GM12878 (cell line): ENCODE data around the gene ANKRD53. TPM values are rescaled to one million over a fixed set of nuclear protein-coding genes. Genes with fewer than 3 reads are reported as not detected.

Experiments
- ATAC-seq: fragments of 200-7000 bp; cut with Tn5 transposase; 3 replicates; pipeline ENCODE4 v1.9.1; 2020; ENCODE audit warnings: mild to moderate bottlenecking, moderate library complexity
- BruUV-seq: library from RNA; stranded (reverse); fragments of 400-500 nt; replicated peaks from 2 replicates; lab custom pipeline; 2021; lab: Mats Ljungman, UMichigan
- CTCF ChIA-PET: fragments of 300-600 bp; sonication (Branson Sonifier 250); formaldehyde crosslinking; extraction: SDS; loops from one replicate; lab custom pipeline; 2021; ENCODE audit warnings: inconsistent platforms; lab: Yijun Ruan, JAX
- POLR2A ChIA-PET: fragments of 350-600 bp; formaldehyde crosslinking; extraction: SDS; loops from one replicate; lab custom pipeline; 2021; ENCODE audit warnings: inconsistent platforms; lab: Charles Lee
- RAD21 ChIA-PET: fragments of 300-600 bp; sonication (Branson Sonifier 250); formaldehyde crosslinking; loops from one replicate; lab custom pipeline; 2023; ENCODE audit warnings: antibody characterized with exemption; ENCODE audit not compliant: unreplicated experiment; lab: Charles Lee
- SMC1A ChIA-PET: fragments of 300-600 bp; sonication (Branson Sonifier 250); formaldehyde crosslinking; loops from one replicate; lab custom pipeline; 2023; ENCODE audit not compliant: unreplicated experiment, uncharacterized antibody; lab: Charles Lee
- DNase-seq: peaks from one replicate; pipeline ENCODE4 v3.0.0-alpha.2; 2011; ENCODE audit warnings: low read depth, low spot score
- FAIRE-seq: peaks from 3 replicates; lab custom pipeline; 2011; peaks lifted over from hg19 to GRCh38; lab: Jason Lieb, UNC
- H2AFZ ChIP-seq: 2 replicates; pipeline ENCODE4 v1.6.0; 2011; ENCODE audit warnings: low read depth, low read length, control low read depth; ENCODE audit not compliant: control insufficient read depth
- H3K27ac ChIP-seq: 2 replicates; pipeline ENCODE4 v1.5.1; 2011; ENCODE audit warnings: control low read depth; ENCODE audit not compliant: control insufficient read depth, insufficient read depth
- H3K27me3 ChIP-seq, 2 experiments: replicated peaks in 1 of 2; 2 replicates each; pipeline versions ENCODE4 v1.6.0 to v1.6.1; 2011; ENCODE audit warnings: low read length in 1 of 2; ENCODE audit not compliant: control insufficient read depth in 2 of 2, insufficient read depth in 2 of 2
- H3K36me3 ChIP-seq, 2 experiments: 2 replicates each; pipeline ENCODE4 v1.5.1; 2011; ENCODE audit warnings: low read length in 1 of 2; ENCODE audit not compliant: control insufficient read depth in 2 of 2, insufficient read depth in 2 of 2
- H3K4me1 ChIP-seq: 2 replicates; pipeline ENCODE4 v1.6.1; 2011; ENCODE audit warnings: mild to moderate bottlenecking, low read length, moderate library complexity, mixed read lengths; ENCODE audit not compliant: control insufficient read depth, insufficient read depth
- H3K4me2 ChIP-seq: 2 replicates; pipeline ENCODE4 v1.6.0; 2011; ENCODE audit warnings: control low read depth; ENCODE audit not compliant: control insufficient read depth, insufficient read depth
- H3K4me3 ChIP-seq: fragments of 200-600 bp; sonication (generic); 2 replicates; pipeline ENCODE4 v1.5.1; 2016
- H3K79me2 ChIP-seq: 2 replicates; pipeline ENCODE4 v1.6.0; 2011; ENCODE audit warnings: low read length; ENCODE audit not compliant: control insufficient read depth, insufficient read depth
- H3K9ac ChIP-seq: 2 replicates; pipeline ENCODE4 v1.8.0; 2011; ENCODE audit warnings: low read length, control low read depth, mixed read lengths; ENCODE audit not compliant: control insufficient read depth, insufficient read depth
- H3K9me3 ChIP-seq: replicated peaks from 3 replicates; pipeline ENCODE4 v1.5.1; 2011; ENCODE audit warnings: mild to moderate bottlenecking, low read length; ENCODE audit not compliant: control insufficient read depth, insufficient read depth
- H4K20me1 ChIP-seq: 2 replicates; pipeline ENCODE4 v1.6.0; 2011; ENCODE audit not compliant: control insufficient read depth, insufficient read depth
- ASH2L ChIP-seq: fragments of 300-600, 200-600 bp; sonication (generic); IDR thresholded peaks from 2 replicates; pipeline ENCODE4 v1.6.1; 2017; ENCODE audit warnings: low read depth, mild to moderate bottlenecking, borderline replicate concordance
- BACH1 ChIP-seq: fragments of 450-650 bp; IDR thresholded peaks from 2 replicates; pipeline ENCODE4 v1.6.1; 2017; ENCODE audit warnings: mild to moderate bottlenecking, borderline replicate concordance
- IKZF2 ChIP-seq, 2 experiments: fragments of 450-650 bp; IDR thresholded peaks; 2 replicates each; pipeline ENCODE4 v1.6.1; 2017; ENCODE audit warnings: mild to moderate bottlenecking in 2 of 2, moderate library complexity in 2 of 2
- MAX ChIP-seq: IDR thresholded peaks from 2 replicates; pipeline ENCODE4 v1.6.1; 2012; ENCODE audit warnings: low read depth, low read length, improper control_type of control experiment
- MTA3 ChIP-seq: IDR thresholded peaks from 2 replicates; pipeline ENCODE4 v1.6.1; 2012; ENCODE audit warnings: low read length, inconsistent platforms, borderline replicate concordance
- MYB ChIP-seq: fragments of 150-350 bp; IDR thresholded peaks from 2 replicates; pipeline ENCODE4 v1.6.1; 2014; ENCODE audit warnings: mild to moderate bottlenecking, low read depth, low read length, borderline replicate concordance
- NFXL1 ChIP-seq: fragments of 450-650 bp; IDR thresholded peaks from 2 replicates; pipeline ENCODE4 v1.6.1; 2017; ENCODE audit warnings: antibody characterized with exemption, mild to moderate bottlenecking, borderline replicate concordance
- SKIL ChIP-seq: fragments of 450-650 bp; IDR thresholded peaks from 2 replicates; pipeline ENCODE4 v1.6.1; 2017; ENCODE audit warnings: mild to moderate bottlenecking, low read depth, inconsistent platforms; ENCODE audit not compliant: poor library complexity, severe bottlenecking
- SMAD1 ChIP-seq: fragments of 450-650 bp; IDR thresholded peaks from 2 replicates; pipeline ENCODE4 v1.6.1; 2018; ENCODE audit warnings: mild to moderate bottlenecking, low read depth; ENCODE audit not compliant: partially characterized antibody
- WGBS: methylation state at CpG from one replicate; pipeline ENCODE4 v1.1.6; 2016; ENCODE audit warnings: low lambda C conversion rate; ENCODE audit not compliant: insufficient replicate concordance, insufficient coverage; ENCODE audit errors: missing lambda C conversion rate; 5-methylcytosine and 5-hydroxymethylcytosine counted together
- in situ Hi-C: fragments of 300-500 bp; cut with MboI; formaldehyde crosslinking; loops from 9 replicates; pipeline ENCODE4 v1.14.3; 2018; ENCODE audit warnings: mixed read lengths
- intact Hi-C: fragments of 100-400 bp; cut with micrococcal nuclease; formaldehyde crosslinking; loops from one replicate; pipeline ENCODE4 v1.14.2; 2022; ENCODE audit not compliant: unreplicated experiment
- polyA plus RNA-seq, 11 experiments: library from polyadenylated mRNA; depleted of rRNA in 4 of 11; unstranded in 6 of 11; stranded (reverse) in 5 of 11; fragments of >200 nt; fragmentation: Nextera tagmentation in 4 of 11; fragmentation: Illumina TruSeq in 1 of 11; extraction: Ambion mirVana in 4 of 11; extraction: Trizol in 1 of 11; gene quantifications; 1 replicate in 1 of 11; 2 replicates in 10 of 11; pipeline versions ENCODE4 v1.2.1 to v1.2.3, GENCODE V29; 2011 to 2016; ENCODE audit warnings: inconsistent platforms in 2 of 11, missing spikeins in 2 of 11, low read depth in 1 of 11
- total RNA-seq, 4 experiments: library from RNA; depleted of rRNA in 3 of 4; stranded (reverse); fragments of >200 nt in 3 of 4; fragmentation: Illumina TruSeq in 1 of 4; extraction: Trizol in 1 of 4; gene quantifications; 2 replicates each; pipeline versions ENCODE4 v1.2.1 to v1.2.3, GENCODE V29; 2013 to 2021
- TF ChIP-seq, protein P1 (sequence below): fragments of 450-650 bp; IDR thresholded peaks from 2 replicates; pipeline ENCODE4 v1.6.1; 2017; ENCODE audit warnings: mild to moderate bottlenecking, moderate library complexity
- TF ChIP-seq, protein P2 (sequence below): IDR thresholded peaks from 2 replicates; pipeline ENCODE4 v1.6.1; 2012; ENCODE audit warnings: mild to moderate bottlenecking, low read depth, low read length
- TF ChIP-seq, protein P3 (sequence below): fragments of 450-650 bp; IDR thresholded peaks from 2 replicates; pipeline ENCODE4 v1.6.1; 2017; ENCODE audit warnings: mild to moderate bottlenecking

The ANKRD53 gene
- total and polyA plus RNA-seq, 10 of the 15 experiments (the other 5 are each of a cell fraction or from before 2014, with no cell fraction given) = 0.04 TPM; not detected in 8

DNA sequence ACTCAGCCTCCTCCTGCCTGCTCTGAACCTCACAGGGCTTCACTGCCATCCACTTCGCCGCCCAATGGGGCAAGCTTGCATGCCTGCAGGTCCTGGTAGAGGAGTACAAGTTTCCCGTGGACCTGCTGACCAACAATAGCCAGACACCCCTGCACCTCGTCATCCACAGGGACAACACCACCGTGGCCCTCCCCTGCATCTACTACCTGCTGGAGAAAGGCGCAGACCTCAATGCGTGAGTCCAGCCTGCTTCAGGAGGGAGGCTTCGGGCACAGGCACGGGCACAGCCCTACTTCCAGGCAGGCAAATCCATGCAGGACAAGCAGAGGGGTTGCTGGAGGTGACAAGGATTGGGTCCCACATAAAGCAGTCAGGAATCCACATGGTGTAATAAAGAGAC, 1.2 kb downstream of the ANKRD53 start:
- Histone ChIP-seq H3K4me2 (no peak overlapping the region), H3K27me3 (no peaks in the 10 kb centered on the region), H2AFZ (no peak overlapping the region), H3K4me3 (no peak overlapping the region), H3K79me2 (no peaks in the 10 kb centered on the region), H3K4me1 (peaks cover 7% of the 10 kb centered on the region), H4K20me1 (no peaks in the 10 kb centered on the region), H3K9ac (no peak overlapping the region), H3K27ac (no peak overlapping the region), H3K36me3 (peaks cover 0 to 8% of the 10 kb centered on the region in 2 experiments; a peak in 1 of 4 replicates), H3K9me3 (no peaks in the 10 kb centered on the region)
- WGBS = 93% methylated on average over 9 of the region's 9 CpGs
- ATAC-seq (no peak), DNase-seq (no peak), FAIRE-seq (no peak)
- no TSS peak for BruUV-seq
- ChIA-PET RAD21 (no interaction called here), CTCF (interaction anchor here (0.9 to 1.0 kb wide), 2 partner anchors 15 to 22 kb away, joined by 3 to 5 read pairs; no protein-coding TSS in a partner anchor), POLR2A (interaction anchor here (0.6 to 0.7 kb wide), 2 partner anchors 138 to 178 kb away, joined by 3 to 7 read pairs; no protein-coding TSS in a partner anchor), SMC1A (no interaction called here)
- intact Hi-C loops (no loop called here), in situ Hi-C loops (no loop called here)
- TF ChIP-seq SKIL (no peak), MYB (no peak), NFXL1 (no peak), MAX (no peak), IKZF2 (IDR thresholded peaks at IDR 0.05) (no peak), SMAD1 (no peak), BACH1 (no peak), MTA3 (no peak), ASH2L (no peak)
- TF ChIP-seq, protein P1, sequence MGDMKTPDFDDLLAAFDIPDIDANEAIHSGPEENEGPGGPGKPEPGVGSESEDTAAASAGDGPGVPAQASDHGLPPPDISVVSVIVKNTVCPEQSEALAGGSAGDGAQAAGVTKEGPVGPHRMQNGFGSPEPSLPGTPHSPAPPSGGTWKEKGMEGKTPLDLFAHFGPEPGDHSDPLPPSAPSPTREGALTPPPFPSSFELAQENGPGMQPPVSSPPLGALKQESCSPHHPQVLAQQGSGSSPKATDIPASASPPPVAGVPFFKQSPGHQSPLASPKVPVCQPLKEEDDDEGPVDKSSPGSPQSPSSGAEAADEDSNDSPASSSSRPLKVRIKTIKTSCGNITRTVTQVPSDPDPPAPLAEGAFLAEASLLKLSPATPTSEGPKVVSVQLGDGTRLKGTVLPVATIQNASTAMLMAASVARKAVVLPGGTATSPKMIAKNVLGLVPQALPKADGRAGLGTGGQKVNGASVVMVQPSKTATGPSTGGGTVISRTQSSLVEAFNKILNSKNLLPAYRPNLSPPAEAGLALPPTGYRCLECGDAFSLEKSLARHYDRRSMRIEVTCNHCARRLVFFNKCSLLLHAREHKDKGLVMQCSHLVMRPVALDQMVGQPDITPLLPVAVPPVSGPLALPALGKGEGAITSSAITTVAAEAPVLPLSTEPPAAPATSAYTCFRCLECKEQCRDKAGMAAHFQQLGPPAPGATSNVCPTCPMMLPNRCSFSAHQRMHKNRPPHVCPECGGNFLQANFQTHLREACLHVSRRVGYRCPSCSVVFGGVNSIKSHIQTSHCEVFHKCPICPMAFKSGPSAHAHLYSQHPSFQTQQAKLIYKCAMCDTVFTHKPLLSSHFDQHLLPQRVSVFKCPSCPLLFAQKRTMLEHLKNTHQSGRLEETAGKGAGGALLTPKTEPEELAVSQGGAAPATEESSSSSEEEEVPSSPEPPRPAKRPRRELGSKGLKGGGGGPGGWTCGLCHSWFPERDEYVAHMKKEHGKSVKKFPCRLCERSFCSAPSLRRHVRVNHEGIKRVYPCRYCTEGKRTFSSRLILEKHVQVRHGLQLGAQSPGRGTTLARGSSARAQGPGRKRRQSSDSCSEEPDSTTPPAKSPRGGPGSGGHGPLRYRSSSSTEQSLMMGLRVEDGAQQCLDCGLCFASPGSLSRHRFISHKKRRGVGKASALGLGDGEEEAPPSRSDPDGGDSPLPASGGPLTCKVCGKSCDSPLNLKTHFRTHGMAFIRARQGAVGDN = no peak
- TF ChIP-seq, protein P2, sequence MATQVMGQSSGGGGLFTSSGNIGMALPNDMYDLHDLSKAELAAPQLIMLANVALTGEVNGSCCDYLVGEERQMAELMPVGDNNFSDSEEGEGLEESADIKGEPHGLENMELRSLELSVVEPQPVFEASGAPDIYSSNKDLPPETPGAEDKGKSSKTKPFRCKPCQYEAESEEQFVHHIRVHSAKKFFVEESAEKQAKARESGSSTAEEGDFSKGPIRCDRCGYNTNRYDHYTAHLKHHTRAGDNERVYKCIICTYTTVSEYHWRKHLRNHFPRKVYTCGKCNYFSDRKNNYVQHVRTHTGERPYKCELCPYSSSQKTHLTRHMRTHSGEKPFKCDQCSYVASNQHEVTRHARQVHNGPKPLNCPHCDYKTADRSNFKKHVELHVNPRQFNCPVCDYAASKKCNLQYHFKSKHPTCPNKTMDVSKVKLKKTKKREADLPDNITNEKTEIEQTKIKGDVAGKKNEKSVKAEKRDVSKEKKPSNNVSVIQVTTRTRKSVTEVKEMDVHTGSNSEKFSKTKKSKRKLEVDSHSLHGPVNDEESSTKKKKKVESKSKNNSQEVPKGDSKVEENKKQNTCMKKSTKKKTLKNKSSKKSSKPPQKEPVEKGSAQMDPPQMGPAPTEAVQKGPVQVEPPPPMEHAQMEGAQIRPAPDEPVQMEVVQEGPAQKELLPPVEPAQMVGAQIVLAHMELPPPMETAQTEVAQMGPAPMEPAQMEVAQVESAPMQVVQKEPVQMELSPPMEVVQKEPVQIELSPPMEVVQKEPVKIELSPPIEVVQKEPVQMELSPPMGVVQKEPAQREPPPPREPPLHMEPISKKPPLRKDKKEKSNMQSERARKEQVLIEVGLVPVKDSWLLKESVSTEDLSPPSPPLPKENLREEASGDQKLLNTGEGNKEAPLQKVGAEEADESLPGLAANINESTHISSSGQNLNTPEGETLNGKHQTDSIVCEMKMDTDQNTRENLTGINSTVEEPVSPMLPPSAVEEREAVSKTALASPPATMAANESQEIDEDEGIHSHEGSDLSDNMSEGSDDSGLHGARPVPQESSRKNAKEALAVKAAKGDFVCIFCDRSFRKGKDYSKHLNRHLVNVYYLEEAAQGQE = no peak
- TF ChIP-seq, protein P3, sequence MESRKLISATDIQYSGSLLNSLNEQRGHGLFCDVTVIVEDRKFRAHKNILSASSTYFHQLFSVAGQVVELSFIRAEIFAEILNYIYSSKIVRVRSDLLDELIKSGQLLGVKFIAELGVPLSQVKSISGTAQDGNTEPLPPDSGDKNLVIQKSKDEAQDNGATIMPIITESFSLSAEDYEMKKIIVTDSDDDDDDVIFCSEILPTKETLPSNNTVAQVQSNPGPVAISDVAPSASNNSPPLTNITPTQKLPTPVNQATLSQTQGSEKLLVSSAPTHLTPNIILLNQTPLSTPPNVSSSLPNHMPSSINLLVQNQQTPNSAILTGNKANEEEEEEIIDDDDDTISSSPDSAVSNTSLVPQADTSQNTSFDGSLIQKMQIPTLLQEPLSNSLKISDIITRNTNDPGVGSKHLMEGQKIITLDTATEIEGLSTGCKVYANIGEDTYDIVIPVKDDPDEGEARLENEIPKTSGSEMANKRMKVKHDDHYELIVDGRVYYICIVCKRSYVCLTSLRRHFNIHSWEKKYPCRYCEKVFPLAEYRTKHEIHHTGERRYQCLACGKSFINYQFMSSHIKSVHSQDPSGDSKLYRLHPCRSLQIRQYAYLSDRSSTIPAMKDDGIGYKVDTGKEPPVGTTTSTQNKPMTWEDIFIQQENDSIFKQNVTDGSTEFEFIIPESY = no peak
